K562 (cell line): ENCODE results near the gene SGMS1. TPM values are rescaled to one million over a fixed set of nuclear protein-coding genes. Genes with fewer than 3 reads are reported as not detected.
A peak's percentile ranks its signal among the peaks of the same experiment; 100 is the strongest.

Experiments used
- CCNT2 ChIP-seq: IDR thresholded peaks from 2 replicates; pipeline ENCODE4 v1.6.1; 2011; ENCODE audit warnings: borderline replicate concordance, low read depth, mild to moderate bottlenecking, moderate library complexity, mixed read lengths, low read length; ENCODE audit not compliant: insufficient read length; ENCODE audit errors: extremely low read depth
- CREM ChIP-seq: IDR thresholded peaks from 2 replicates; pipeline ENCODE4 v1.6.1; 2014; ENCODE audit warnings: antibody characterized with exemption, low read depth
- CTBP1 ChIP-seq: fragments of 450-650 bp; IDR thresholded peaks from 2 replicates; pipeline ENCODE4 v1.6.1; 2016; ENCODE audit warnings: borderline replicate concordance
- ELF1 ChIP-seq: fragments of 200-800 bp; sonication (Bioruptor generic); IDR thresholded peaks from 2 replicates; pipeline ENCODE4 v1.6.1; 2016; ENCODE audit warnings: missing genetic modification characterization, missing compliant biosample characterization
- EP300 ChIP-seq: IDR thresholded peaks from 2 replicates; pipeline ENCODE4 v1.6.1; 2012; ENCODE audit warnings: low read length, improper control_type of control experiment
- GTF2E2 ChIP-seq: fragments of 200-800 bp; sonication (Bioruptor generic); IDR thresholded peaks from 2 replicates; pipeline ENCODE4 v1.6.1; 2016; ENCODE audit warnings: missing genetic modification characterization, missing compliant biosample characterization
- HDAC8 ChIP-seq: fragments of 450-650 bp; IDR thresholded peaks from 2 replicates; pipeline ENCODE4 v1.6.1; 2016; ENCODE audit warnings: mild to moderate bottlenecking, missing genetic modification characterization, moderate library complexity, missing compliant biosample characterization
- JUND ChIP-seq, 2 experiments: IDR thresholded peaks; 2 replicates in 1 of 2; 3 replicates in 1 of 2; pipeline ENCODE4 v1.6.1; 2011; ENCODE audit warnings: borderline replicate concordance in 2 of 2, low read depth in 2 of 2, low read length in 2 of 2, improper control_type of control experiment in 1 of 2, missing biosample characterization in 1 of 2, missing genetic modification characterization in 1 of 2, missing genetic modification reagents in 1 of 2
- POLR2A ChIP-seq: fragments of 450-650 bp; conservative IDR thresholded peaks from 2 replicates; pipeline ENCODE4 v1.6.1; 2016
- POLR2H ChIP-seq: IDR thresholded peaks from 2 replicates; pipeline ENCODE4 v1.6.1; 2016; ENCODE audit warnings: missing genetic modification characterization, low read depth, mild to moderate bottlenecking, control low read depth, missing compliant biosample characterization, moderate library complexity
- POU5F1 ChIP-seq: fragments of 150-350 bp; IDR thresholded peaks from 2 replicates; pipeline ENCODE4 v1.6.1; 2014; ENCODE audit warnings: borderline replicate concordance, low read length, low read depth, mild to moderate bottlenecking; ENCODE audit not compliant: partially characterized antibody
- PYGO2 ChIP-seq: fragments of 450-650 bp; IDR thresholded peaks from 2 replicates; pipeline ENCODE4 v1.6.1; 2016; ENCODE audit warnings: mild to moderate bottlenecking, missing genetic modification characterization, moderate library complexity, missing compliant biosample characterization
- RB1 ChIP-seq: fragments of 450-650 bp; IDR thresholded peaks from 2 replicates; pipeline ENCODE4 v1.6.1; 2017; ENCODE audit warnings: low read depth, mild to moderate bottlenecking
- TSC22D4 ChIP-seq: fragments of 450-650 bp; IDR thresholded peaks from 2 replicates; pipeline ENCODE4 v1.6.1; 2016; ENCODE audit warnings: missing genetic modification characterization, missing biosample characterization, control low read depth
- ZNF239 ChIP-seq: fragments of 250-450 bp; sonication (Bioruptor Pico); IDR thresholded peaks from 2 replicates; pipeline ENCODE4 v1.4.0; 2020; ENCODE audit warnings: mild to moderate bottlenecking
- ZNF354B ChIP-seq: fragments of 250-450 bp; sonication (Bioruptor Pico); IDR thresholded peaks from 2 replicates; pipeline ENCODE4 v1.4.0; 2020
- ZNF780A ChIP-seq: fragments of 250-450 bp; sonication (Bioruptor Pico); IDR thresholded peaks from 2 replicates; pipeline ENCODE4 v1.5.0; 2021; ENCODE audit warnings: mild to moderate bottlenecking
- polyA plus RNA-seq, 8 experiments: library from polyadenylated mRNA; depleted of rRNA in 4 of 8; stranded (reverse) in 5 of 8; unstranded in 3 of 8; fragments of >200 nt; fragmentation: Nextera tagmentation in 2 of 8; fragmentation: Illumina TruSeq in 1 of 8; extraction: Ambion mirVana in 2 of 8; extraction: Trizol in 1 of 8; gene quantifications; 2 replicates each; pipeline versions ENCODE4 v1.2.1 to v1.2.3, GENCODE V29; 2011 to 2014; ENCODE audit warnings: inconsistent platforms in 1 of 8, missing spikeins in 1 of 8
- total RNA-seq, 7 experiments: library from RNA; depleted of rRNA in 6 of 7; stranded (reverse); fragments of >200 nt in 6 of 7; fragmentation: Illumina TruSeq in 2 of 7; extraction: Trizol in 2 of 7; gene quantifications; 2 replicates each; pipeline versions ENCODE4 v1.2.1 to v1.2.3, GENCODE V29; 2011 to 2021; ENCODE audit warnings: low replicate concordance in 1 of 7
- TF ChIP-seq, protein P1 (sequence below): fragments of 200-400 bp; formaldehyde crosslinking; IDR thresholded peaks from 2 replicates; pipeline ENCODE4 v1.6.1; 2017; ENCODE audit warnings: mild to moderate bottlenecking, low read depth, low read length, moderate library complexity
- TF ChIP-seq, protein P2 (sequence below), 2 experiments: IDR thresholded peaks; 2 replicates each; pipeline ENCODE4 v1.6.1; 2012; ENCODE audit warnings: improper control_type of control experiment in 2 of 2, low read depth in 2 of 2, low read length in 2 of 2, borderline replicate concordance in 1 of 2
- TF ChIP-seq, protein P3 (sequence below): fragments of 200-800 bp; sonication (Bioruptor generic); IDR thresholded peaks from 2 replicates; pipeline ENCODE4 v1.6.1; 2017; ENCODE audit warnings: missing genetic modification characterization, missing compliant biosample characterization

The SGMS1 gene
- total and polyA plus RNA-seq, 9 of the 15 experiments (the other 6 are each of a cell fraction or from before 2014, with no cell fraction given): 22.6 to 232 (median 82.2) TPM

DNA sequence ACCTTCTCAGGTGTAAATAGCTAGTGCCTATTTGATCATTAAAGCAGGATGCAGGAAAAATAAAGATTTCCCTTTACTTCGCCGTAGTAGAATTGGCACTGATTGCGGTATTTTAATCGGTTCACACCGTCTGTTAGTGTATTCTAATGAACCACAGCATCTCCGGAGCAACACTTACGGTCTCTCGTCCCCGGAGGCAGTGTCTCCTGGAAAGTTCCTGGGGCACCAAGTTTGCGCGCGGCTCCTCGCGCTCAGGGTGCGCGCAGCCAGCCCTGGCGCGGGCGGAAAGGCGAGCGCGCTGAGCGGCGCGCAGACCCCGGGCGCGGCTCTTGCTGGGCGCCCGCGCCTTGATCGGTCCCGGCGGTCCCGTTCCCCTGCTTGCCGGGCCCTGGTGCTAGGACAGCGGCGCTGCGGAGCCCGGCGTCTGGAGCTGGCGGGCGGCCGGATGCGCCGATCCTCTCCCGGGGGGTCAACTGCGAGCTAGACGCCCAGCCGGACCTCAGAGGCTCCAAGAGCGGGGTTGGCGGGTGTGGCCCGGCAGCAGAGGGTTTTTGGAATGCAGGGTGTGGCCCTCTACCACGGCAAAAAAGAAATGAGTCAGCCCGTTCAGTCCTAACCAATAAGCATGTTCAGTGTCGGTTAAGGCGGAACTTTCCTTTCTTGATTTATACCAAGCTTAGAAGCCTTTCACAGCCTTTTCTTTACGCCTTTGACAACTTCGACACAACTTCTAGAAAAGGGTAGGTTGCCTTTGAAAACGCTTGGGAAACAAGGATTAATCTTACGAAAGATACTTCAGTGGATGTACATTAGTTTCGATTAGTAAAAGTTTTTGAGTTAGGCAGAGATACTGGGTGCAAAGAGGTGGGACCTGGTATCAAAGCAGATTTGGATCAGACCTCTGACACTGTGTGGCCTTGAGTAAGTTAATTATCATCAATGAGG is 205.6 kb downstream of the SGMS1 start (continued):
- TF ChIP-seq TSC22D4 (tag) (no peak), ZNF780A (no peak), CTBP1 (peak; percentile 97), POLR2A (peak; percentile 76), POU5F1 (no peak), HDAC8 (tag) (0 out of 2 replicates have a peak, but pooled peaks have one; percentile 28), ZNF239 (CRISPR knock-in tag) (no peak), POLR2H (tag) (peak; percentile 43; the same call in 1 of the 2 replicates), JUND (IDR thresholded peaks at IDR 0.05; ENCODE audit: borderline replicate concordance, low read depth, low read length) (peak; percentile 89), JUND (tag; IDR thresholded peaks at IDR 0.05; ENCODE audit: borderline replicate concordance, low read depth, low read length) (peak; percentile 60; the same call in 1 of the 3 replicates), GTF2E2 (tag) (peak; percentile 44; the same call in 1 of the 2 replicates), RB1 (peak; percentile 87), EP300 (peak; percentile 50; the same call in 1 of the 2 replicates), ZNF354B (CRISPR knock-in tag) (no peak), PYGO2 (tag) (no peak), CREM (peak; percentile 21; the same call in 1 of the 2 replicates), ELF1 (tag) (peak; percentile 30; the same call in 1 of the 2 replicates), CCNT2 (peak; percentile 88)
- TF ChIP-seq, protein P1, sequence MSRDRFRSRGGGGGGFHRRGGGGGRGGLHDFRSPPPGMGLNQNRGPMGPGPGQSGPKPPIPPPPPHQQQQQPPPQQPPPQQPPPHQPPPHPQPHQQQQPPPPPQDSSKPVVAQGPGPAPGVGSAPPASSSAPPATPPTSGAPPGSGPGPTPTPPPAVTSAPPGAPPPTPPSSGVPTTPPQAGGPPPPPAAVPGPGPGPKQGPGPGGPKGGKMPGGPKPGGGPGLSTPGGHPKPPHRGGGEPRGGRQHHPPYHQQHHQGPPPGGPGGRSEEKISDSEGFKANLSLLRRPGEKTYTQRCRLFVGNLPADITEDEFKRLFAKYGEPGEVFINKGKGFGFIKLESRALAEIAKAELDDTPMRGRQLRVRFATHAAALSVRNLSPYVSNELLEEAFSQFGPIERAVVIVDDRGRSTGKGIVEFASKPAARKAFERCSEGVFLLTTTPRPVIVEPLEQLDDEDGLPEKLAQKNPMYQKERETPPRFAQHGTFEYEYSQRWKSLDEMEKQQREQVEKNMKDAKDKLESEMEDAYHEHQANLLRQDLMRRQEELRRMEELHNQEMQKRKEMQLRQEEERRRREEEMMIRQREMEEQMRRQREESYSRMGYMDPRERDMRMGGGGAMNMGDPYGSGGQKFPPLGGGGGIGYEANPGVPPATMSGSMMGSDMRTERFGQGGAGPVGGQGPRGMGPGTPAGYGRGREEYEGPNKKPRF: no peak
- TF ChIP-seq, protein P2, sequence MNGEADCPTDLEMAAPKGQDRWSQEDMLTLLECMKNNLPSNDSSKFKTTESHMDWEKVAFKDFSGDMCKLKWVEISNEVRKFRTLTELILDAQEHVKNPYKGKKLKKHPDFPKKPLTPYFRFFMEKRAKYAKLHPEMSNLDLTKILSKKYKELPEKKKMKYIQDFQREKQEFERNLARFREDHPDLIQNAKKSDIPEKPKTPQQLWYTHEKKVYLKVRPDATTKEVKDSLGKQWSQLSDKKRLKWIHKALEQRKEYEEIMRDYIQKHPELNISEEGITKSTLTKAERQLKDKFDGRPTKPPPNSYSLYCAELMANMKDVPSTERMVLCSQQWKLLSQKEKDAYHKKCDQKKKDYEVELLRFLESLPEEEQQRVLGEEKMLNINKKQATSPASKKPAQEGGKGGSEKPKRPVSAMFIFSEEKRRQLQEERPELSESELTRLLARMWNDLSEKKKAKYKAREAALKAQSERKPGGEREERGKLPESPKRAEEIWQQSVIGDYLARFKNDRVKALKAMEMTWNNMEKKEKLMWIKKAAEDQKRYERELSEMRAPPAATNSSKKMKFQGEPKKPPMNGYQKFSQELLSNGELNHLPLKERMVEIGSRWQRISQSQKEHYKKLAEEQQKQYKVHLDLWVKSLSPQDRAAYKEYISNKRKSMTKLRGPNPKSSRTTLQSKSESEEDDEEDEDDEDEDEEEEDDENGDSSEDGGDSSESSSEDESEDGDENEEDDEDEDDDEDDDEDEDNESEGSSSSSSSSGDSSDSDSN (IDR thresholded peaks at IDR 0.05; ENCODE audit: borderline replicate concordance in 1 of 2, low read depth in 2 of 2, low read length in 2 of 2): peak; percentile 97 to 98
- TF ChIP-seq, protein P3, sequence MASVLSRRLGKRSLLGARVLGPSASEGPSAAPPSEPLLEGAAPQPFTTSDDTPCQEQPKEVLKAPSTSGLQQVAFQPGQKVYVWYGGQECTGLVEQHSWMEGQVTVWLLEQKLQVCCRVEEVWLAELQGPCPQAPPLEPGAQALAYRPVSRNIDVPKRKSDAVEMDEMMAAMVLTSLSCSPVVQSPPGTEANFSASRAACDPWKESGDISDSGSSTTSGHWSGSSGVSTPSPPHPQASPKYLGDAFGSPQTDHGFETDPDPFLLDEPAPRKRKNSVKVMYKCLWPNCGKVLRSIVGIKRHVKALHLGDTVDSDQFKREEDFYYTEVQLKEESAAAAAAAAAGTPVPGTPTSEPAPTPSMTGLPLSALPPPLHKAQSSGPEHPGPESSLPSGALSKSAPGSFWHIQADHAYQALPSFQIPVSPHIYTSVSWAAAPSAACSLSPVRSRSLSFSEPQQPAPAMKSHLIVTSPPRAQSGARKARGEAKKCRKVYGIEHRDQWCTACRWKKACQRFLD: no peak
